Measurements from ENCODE around the gene CHD2. TPM values are rescaled to one million over a fixed set of nuclear protein-coding genes. Genes with fewer than 3 reads are reported as not detected.

Gene CHD2
- total RNA-seq, 2 donors from 2014 or later = 177 to 180 TPM

GRCh38 chr15:92954578-92954977, 54.5 kb downstream of the CHD2 start:
- Mint-ChIP-seq H3K4me3 (no peak overlapping the region), H3K27ac (no peak overlapping the region), H3K4me1 (ENCODE audit: low read depth in 2 of 2) (peaks cover 15 to 24% of the 10 kb centered on the region in 2 donors), H3K9me3 (no peaks in the 10 kb centered on the region), H3K27me3 (no peaks in the 10 kb centered on the region), H3K36me3 (peaks cover 41% of the 10 kb centered on the region)
- ATAC-seq (no peak), DNase-seq (ENCODE audit: low spot score) (no peak)

DNA sequence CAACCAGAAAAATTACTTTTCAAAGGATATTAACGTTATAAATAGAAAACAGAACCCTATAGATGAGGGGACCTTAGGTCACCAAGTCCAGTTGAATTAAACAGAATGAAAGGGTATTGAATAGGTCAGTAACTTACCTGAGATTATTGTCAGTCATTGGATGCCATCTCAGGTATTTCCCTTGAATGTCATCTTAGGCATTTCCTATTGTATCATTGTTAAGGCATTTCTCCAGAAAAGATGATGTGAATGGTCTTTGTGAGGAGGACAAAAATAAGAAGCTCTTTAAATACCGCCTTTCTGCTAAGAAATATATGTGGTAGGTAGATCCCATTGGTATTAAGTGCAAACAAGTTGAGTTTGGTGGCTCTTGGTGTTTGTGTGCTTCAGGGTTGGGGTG, 55.6 kb downstream of the CHD2 start:
- DNase-seq (ENCODE audit: low spot score) (no peak), ATAC-seq (no peak)
- Mint-ChIP-seq H3K27me3 (no peaks in the 10 kb centered on the region), H3K27ac (peak overlapping the region; percentile 12 to 70), H3K9me3 (no peaks in the 10 kb centered on the region), H3K4me1 (ENCODE audit: low read depth in 2 of 2) (peaks cover 15 to 24% of the 10 kb centered on the region in 2 donors), H3K36me3 (peaks cover 40% of the 10 kb centered on the region), H3K4me3 (no peak overlapping the region)

- Mint-ChIP-seq H3K36me3 (peaks cover 55% of the 10 kb centered on the region), H3K9me3 (no peaks in the 10 kb centered on the region), H3K4me1 (ENCODE audit: low read depth in 2 of 2) (peaks cover 21 to 43% of the 10 kb centered on the region in 2 donors), H3K4me3 (peak overlapping the region; percentile 56), H3K27me3 (no peaks in the 10 kb centered on the region), H3K27ac (peak overlapping the region; percentile 70)
- ATAC-seq (peak; percentile 45 to 89), DNase-seq (ENCODE audit: low spot score) (no peak)
These were observed 58.0 kb downstream of the CHD2 start for GRCh38 chr15:92958105-92958504.

DNA sequence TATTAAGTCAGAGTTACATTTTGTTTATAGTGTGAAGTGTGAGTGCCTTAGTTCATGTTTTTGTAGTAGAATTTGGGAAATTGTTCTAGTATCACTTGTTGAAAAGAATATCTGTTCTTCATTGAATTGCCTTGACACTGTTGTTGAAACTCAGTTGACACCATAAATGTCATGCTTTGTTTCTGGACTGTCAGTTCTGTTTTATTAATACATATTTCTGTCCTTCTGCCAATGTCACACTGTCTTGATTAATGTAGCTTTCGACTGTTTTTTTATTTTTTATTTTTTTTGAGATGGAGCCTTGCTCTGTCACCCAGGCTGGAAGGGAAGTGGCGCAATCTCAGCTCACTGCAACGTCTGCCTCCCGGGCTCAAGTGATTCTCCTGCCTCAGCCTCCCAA, 59.1 kb downstream of the CHD2 start:
- ATAC-seq = no peak
- Mint-ChIP-seq H3K27me3 (no peaks in the 10 kb centered on the region), H3K4me3 (no peak overlapping the region), H3K4me1 (ENCODE audit: low read depth in 2 of 2) (peaks cover 27 to 52% of the 10 kb centered on the region in 2 donors), H3K36me3 (peaks cover 61% of the 10 kb centered on the region), H3K9me3 (no peaks in the 10 kb centered on the region), H3K27ac (peak overlapping the region; percentile 70)
- DNase-seq (ENCODE audit: low spot score) = no peak

DNA sequence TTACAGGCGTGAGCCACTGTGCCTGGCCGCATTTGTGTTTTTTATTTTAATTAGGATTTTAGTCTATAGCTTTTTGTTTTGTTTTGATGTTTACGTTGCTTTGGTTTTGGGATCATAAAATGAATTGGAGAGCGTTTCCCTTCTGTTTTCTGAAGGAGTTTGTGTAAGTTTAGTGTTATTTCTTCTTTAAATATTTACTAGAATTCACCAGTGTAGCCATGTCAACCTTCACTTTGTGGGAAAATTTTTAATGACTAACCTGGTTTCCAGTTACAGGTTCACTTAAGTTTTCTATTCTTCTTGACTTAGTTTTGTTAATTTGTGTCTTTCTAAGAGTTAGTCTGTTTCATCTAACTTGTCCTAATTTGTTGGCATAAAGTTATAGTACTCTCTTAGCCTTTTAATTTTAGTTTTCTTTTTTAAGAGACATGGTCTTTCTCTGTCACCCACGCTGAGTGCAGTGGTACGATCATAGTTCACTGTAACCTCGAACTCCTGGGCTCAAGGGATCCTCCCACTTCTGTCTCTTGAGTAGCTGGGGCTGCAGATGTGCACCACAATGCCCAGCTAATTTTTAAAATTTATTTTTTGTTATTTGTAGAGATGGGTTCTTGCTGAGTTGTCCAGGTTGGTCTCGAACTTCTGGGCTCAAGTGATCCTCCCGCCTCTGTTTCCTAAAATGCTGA, 61.0 kb downstream of the CHD2 start:
- Mint-ChIP-seq H3K4me1 (ENCODE audit: low read depth in 2 of 2) (peaks cover 27 to 52% of the 10 kb centered on the region in 2 donors), H3K27ac (peak overlapping the region; percentile 21 to 60), H3K27me3 (no peaks in the 10 kb centered on the region), H3K36me3 (peaks cover 55% of the 10 kb centered on the region), H3K9me3 (no peaks in the 10 kb centered on the region), H3K4me3 (no peak overlapping the region)
- ATAC-seq (no peak), DNase-seq (ENCODE audit: low spot score) (no peak)

- H3K4me1 Mint-ChIP-seq (ENCODE audit: low read depth in 2 of 2) = peaks cover 21 to 43% of the 10 kb centered on the region in 2 donors
- ATAC-seq = no peak
- H3K27ac Mint-ChIP-seq = peak overlapping the region; percentile 24 to 60
- DNase-seq (ENCODE audit: low spot score) = no peak
- H3K36me3 Mint-ChIP-seq = peaks cover 43% of the 10 kb centered on the region
- H3K9me3 Mint-ChIP-seq = no peaks in the 10 kb centered on the region
- no peak overlapping the region for H3K4me3 Mint-ChIP-seq
- H3K27me3 Mint-ChIP-seq = no peaks in the 10 kb centered on the region
These were observed 62.8 kb downstream of the CHD2 start for GRCh38 chr15:92962914-92963313.

- Mint-ChIP-seq H3K27ac (peak overlapping the region; percentile 23 to 39), H3K36me3 (peaks cover 39% of the 10 kb centered on the region), H3K27me3 (no peaks in the 10 kb centered on the region), H3K9me3 (no peaks in the 10 kb centered on the region), H3K4me3 (no peak overlapping the region), H3K4me1 (ENCODE audit: low read depth in 2 of 2) (peaks cover 18 to 34% of the 10 kb centered on the region in 2 donors)
- ATAC-seq (no peak), DNase-seq (ENCODE audit: low spot score) (no peak)
These were observed 63.7 kb downstream of the CHD2 start for GRCh38 chr15:92963794-92964193.

DNA sequence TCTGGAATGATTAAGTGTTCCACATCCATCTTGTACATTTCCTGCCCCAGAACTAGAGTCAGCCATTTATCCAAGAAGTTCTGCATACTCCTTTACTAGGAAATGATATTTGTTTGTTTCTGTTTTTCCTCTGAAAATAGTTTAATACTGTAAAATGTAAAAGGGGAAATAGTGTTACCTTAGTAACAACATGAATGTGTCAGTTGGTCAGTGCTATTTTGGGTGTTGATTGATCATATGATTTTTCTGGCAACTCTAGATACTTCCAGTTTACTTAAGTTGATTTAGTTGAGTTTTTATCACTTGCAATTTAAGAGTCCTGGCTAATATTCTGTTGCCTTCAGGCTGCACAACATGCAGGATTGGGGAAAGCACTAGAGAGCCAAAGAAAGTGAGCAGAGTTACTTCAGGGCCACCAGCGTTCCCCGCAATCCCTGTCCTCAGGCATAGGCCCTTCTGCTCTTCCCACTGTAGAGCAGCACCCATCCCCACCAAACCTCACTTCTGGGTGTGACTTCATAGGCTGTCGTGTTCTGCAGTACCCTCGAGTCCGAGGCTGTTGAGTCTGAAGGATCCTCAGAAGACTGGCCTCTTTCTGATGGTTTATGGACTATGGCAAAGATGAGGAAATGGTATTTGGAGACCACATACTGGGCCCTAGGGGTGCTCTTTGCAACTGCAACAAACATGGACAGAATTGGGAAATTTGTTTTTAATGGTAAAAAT, 69.0 kb downstream of the CHD2 start:
- Mint-ChIP-seq H3K4me3 (no peak overlapping the region), H3K36me3 (peaks cover 36% of the 10 kb centered on the region), H3K4me1 (ENCODE audit: low read depth in 2 of 2) (peaks cover 18 to 21% of the 10 kb centered on the region in 2 donors), H3K9me3 (no peaks in the 10 kb centered on the region), H3K27ac (peak overlapping the region; percentile 9 to 53), H3K27me3 (no peaks in the 10 kb centered on the region)
- ATAC-seq (peak in 1 of 2 donors; percentile 9), DNase-seq (ENCODE audit: low spot score) (no peak)

DNA sequence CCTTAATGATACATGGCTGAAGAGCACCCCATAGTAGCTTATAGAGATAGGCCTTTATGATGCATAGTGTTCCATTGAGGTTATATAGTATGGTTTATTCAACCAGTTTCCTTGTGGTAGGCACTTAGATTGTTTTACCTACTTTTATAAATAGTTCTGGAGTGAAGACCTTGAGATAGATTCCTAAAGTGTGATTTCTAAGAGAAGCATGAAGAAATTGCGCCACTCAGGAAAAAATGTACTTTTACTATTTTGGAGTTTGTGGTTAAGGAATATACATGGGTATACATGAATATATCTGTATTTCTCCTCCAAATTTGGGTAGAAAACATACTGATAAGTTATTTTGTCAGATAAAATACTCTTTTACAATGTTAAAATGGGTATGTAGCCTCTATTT, 70.5 kb downstream of the CHD2 start:
- Mint-ChIP-seq H3K4me1 (ENCODE audit: low read depth in 2 of 2) (peaks cover 22 to 24% of the 10 kb centered on the region in 2 donors), H3K27ac (no peak overlapping the region), H3K4me3 (no peak overlapping the region), H3K36me3 (peaks cover 47% of the 10 kb centered on the region), H3K9me3 (no peaks in the 10 kb centered on the region), H3K27me3 (no peaks in the 10 kb centered on the region)
- ATAC-seq = no peak
- no peak for DNase-seq (ENCODE audit: low spot score)

GRCh38 chr15:92971081-92971480, 71.0 kb downstream of the CHD2 start:
- peaks cover 52% of the 10 kb centered on the region for H3K36me3 Mint-ChIP-seq
- no peak overlapping the region for H3K4me3 Mint-ChIP-seq
- no peaks in the 10 kb centered on the region for H3K27me3 Mint-ChIP-seq
- DNase-seq (ENCODE audit: low spot score) = no peak
- no peaks in the 10 kb centered on the region for H3K9me3 Mint-ChIP-seq
- ATAC-seq = no peak
- peak overlapping the region; percentile 8 to 45 for H3K27ac Mint-ChIP-seq
- peaks cover 22 to 24% of the 10 kb centered on the region in 2 donors for H3K4me1 Mint-ChIP-seq (ENCODE audit: low read depth in 2 of 2)

DNA sequence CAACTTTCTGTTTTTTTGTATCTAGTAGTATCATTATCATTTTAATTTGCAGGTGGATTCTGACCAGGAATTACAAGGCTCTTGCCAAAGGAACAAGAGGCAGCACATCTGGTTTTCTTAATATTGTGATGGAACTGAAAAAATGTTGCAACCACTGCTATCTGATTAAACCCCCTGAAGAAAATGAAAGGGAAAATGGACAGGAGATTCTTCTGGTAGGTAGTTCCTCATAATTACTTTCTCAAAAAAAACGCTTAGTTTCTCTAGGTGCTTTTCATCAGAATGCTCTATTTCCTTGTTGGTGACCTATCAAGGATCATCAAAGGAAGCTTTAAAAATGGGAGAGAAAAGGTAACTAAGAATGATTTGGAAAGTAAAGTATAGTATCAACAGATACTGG, 71.6 kb downstream of the CHD2 start:
- peak overlapping the region; percentile 8 to 45 for H3K27ac Mint-ChIP-seq

DNA sequence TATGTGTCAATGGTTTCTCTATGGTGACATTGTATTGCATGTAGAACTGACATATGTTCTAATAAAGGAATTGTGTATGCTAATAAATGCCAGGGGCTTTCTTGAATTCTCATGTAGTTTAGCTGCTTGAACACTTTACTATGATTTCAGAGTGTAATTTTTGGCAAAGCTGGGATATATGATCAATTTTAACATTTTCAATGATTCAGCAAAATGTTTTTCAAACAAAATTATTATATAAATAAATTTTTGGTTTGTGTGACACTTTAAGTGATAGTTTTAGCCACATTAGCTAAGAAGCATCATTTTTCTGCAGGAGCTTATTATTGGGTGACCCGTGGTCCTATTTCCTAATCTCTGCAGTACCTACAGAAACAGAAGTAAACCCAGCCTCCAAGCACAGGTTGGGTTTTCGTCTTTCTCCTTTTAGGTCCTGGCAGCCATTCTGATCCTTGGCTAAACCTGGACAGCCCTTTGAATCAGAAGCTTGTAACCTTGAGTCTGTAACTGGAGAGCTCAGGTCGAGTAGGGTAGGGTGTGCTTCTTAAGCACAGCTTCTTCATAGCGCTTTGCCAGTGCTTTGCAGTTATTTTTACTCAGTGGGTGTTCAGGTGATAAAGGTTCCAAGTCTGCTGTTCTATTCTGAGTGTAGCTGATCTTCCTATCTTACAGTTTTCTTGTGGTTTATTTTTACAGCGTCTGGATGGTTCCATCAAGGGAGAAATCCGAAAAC, 74.2 kb downstream of the CHD2 start:
- no peak overlapping the region for H3K4me3 Mint-ChIP-seq
- peak overlapping the region; percentile 14 to 57 for H3K27ac Mint-ChIP-seq
- ATAC-seq (no peak), DNase-seq (ENCODE audit: low spot score) (no peak)
- H3K27me3 Mint-ChIP-seq = no peaks in the 10 kb centered on the region
- no peaks in the 10 kb centered on the region for H3K9me3 Mint-ChIP-seq
- H3K36me3 Mint-ChIP-seq = peaks cover 46% of the 10 kb centered on the region
- peaks cover 21 to 23% of the 10 kb centered on the region in 2 donors for H3K4me1 Mint-ChIP-seq (ENCODE audit: low read depth in 2 of 2)

More for the DNA sequence above, 71.6 kb downstream of the CHD2 start:
- DNase-seq (ENCODE audit: low spot score) (no peak), ATAC-seq (no peak)
- Mint-ChIP-seq H3K9me3 (no peaks in the 10 kb centered on the region), H3K4me1 (ENCODE audit: low read depth in 2 of 2) (peaks cover 22 to 24% of the 10 kb centered on the region in 2 donors), H3K4me3 (no peak overlapping the region), H3K36me3 (peaks cover 52% of the 10 kb centered on the region), H3K27me3 (no peaks in the 10 kb centered on the region)

DNA sequence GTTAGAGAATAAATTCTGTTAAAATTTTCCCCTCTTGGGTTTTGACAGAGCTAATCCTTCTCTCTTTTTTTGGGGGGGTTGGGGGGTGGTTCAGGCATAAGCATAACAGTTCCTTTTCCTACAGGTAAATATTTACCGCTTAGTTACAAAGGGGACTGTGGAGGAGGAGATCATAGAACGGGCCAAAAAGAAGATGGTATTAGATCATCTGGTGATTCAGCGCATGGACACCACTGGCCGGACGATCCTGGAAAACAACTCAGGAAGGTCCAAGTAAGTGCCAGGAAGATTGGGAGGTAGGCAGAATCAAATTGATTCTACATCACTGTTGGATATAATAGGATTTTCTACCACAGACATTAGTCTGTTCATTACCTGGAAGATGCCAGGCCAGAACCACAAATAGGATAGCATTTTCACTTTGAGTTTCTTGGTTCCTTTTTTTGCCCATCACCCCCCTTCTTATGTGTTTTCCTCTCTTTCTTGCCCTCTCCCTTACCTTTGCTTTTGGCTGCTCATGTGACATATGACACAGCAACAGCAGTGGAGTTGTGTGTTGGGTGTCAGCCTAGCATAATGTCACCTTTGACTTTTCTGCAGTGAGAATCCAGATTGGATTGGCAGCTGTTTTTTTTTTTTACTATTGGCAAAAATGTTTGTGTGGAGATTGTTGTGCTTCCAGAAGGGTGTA, 79.0 kb downstream of the CHD2 start:
- H3K27me3 Mint-ChIP-seq = no peaks in the 10 kb centered on the region
- DNase-seq (ENCODE audit: low spot score) = no peak
- no peak for ATAC-seq
- peaks cover 27% of the 10 kb centered on the region for H3K36me3 Mint-ChIP-seq
- no peak overlapping the region for H3K4me3 Mint-ChIP-seq
- H3K9me3 Mint-ChIP-seq = no peaks in the 10 kb centered on the region
- peak overlapping the region in 1 of 2 donors; percentile 14 for H3K27ac Mint-ChIP-seq
- H3K4me1 Mint-ChIP-seq (ENCODE audit: low read depth in 2 of 2) = peaks cover 9 to 11% of the 10 kb centered on the region in 2 donors

Data from natural killer cell treated with Interleukin-12 subunit alpha and Interleukin-12 subunit beta and Interleukin-15 and Interleukin-18, amount 100 ng/mL, for 72 hours (primary cell).